Non-pigmented ciliary epithelial cell (primary cell): ENCODE measurements around the gene PRM1.
"Not testable (repeated sequence)": the region's sequence is repeated elsewhere in the genome, so short reads cannot be mapped to it uniquely, and the experiment has no call there.

Source experiments
- DNase-seq: peaks from one replicate; pipeline ENCODE4 v3.0.0-alpha.2; 2010; ENCODE audit warnings: low read depth

Gene PRM1

DNA sequence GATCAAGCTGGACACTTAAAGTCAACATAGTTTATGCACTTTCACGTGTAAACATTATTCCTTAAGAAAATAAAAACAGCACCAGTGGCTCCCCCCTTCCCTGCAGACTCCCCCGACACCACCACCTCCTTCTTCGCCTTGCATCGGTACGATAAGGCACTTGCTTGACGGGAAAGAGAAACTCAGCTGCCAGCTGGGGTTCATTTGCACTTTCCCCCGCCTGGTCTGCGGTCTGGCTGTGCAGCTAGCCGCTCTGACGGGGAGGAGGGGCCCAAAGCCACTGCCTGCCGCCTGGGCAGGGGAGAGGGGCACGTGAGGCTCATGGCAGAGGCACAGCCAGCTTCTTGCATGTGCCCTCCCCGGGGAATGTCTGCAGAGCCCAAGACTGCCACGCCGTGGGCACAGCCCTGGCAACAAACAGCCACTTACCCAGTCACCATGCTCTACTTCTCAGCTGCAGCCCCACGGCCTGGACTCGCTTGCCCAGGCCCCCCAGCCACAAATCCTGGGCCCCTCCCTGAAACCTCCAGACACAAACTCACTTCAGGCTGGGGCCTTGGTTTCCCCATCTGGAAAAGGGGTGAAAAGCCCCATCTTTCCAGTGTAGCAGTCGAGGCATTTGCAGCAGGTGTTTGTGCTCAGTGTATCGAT is 16.5 kb upstream of the PRM1 start:
- DNase-seq, result no peak

- no peak for DNase-seq
Observed at GRCh38 chr16:11296706-11297491, 15.8 kb upstream of the PRM1 start.

GRCh38 chr16:11296351-11296705 is 15.2 kb upstream of the PRM1 start:
- no peak for DNase-seq

- DNase-seq, result no peak
Observed at GRCh38 chr16:11295672-11296071, 14.5 kb upstream of the PRM1 start.

DNA sequence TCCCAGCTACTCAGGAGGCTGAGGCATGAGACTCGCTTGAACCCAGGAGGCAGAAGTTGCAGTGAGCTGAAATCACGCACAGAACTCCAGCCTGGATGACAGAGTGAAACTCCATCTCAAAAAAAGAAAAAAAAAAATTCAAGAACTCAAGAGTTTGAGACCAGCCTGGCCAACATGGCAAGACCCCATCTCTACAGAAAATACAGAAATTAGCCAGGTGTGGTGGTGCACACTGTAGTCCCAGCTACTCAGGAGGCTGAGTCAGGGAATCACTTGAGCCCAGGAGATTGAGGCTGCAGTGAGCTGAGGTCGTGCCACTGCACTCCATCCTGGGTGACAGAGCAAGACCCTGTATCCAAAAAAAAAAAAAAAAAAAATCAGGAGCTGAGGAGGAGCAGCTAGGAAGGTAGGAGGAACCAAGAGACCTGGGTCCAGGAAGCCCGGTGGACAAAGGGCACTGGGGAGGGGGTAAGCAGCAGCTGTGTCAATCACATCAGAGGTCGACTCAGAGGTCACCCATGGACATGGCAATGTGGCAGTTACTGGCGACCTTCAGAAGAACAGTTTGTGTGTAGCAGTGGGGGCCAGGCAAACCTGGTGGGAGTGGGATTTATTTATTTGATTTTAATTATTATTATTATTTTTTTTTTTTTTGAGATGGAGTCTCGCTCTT is 11.1 kb upstream of the PRM1 start:
- DNase-seq, result no peak

DNA sequence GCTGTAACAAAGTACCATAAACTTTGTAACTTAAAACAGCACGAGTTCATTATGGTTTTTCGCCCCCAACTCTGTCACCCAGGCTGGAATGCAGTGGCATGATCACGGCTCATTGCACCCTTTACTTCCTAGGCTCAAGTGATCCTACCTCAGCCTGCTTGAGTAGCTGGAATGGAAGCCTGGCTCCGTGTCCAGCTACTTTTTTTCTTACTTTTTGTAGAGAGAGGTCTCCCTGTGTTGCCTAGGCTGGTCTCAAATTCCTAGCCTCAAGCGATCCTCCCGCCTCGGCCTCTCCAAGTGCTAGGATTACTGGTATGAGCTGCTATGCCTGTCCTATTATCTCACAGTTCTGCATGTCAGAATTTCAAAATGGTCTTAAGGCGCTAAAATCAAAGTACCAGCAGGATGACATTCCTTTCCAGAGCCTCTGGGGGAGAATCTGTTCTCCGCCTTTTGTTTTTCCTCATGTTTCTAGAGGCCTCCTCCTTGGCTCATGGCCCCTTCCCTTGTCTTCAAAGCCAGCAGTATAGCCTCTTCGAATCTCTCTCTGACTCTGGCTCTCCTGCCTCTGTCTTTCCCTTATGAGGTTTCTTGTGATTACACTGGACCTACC is 10.1 kb upstream of the PRM1 start:
- DNase-seq, result no peak

DNA sequence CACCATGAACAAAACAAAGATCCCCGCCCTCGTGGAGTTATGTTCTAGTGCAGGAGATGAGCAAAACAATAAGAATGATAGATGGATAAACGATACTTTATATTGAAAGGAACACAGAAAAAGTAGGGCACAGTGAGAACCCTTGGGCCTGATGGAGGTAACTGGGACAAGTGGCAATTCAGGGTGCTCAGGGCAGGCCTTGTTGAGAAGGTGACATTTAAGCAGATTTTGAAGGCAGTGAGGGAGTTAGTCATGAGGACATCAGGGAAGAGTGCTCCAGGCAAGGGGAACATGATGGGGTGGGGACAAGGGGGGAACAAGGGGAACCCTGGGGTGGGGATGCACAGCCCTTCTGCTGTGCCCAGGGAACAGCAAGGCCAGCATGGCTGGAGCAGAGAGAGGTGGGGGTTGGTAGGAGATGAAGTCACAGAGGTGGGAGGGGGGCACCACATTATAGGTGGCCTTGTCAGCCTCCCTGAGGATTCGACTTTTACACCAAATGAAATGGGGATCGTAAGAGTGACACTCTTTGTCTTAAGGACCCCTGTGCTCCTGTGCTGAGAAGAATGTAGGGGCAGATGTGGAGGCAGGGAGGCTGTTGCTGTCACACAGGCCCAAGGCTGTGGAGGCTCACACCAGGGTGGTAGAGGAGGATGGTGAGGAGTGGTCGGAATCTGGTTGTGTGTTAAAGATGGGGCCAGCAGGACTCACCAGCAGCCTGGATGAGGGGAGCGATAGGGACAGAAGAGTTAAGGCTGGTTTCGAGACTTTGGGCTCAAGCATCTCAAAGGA is 9.2 kb upstream of the PRM1 start:
- DNase-seq, result no peak

DNA sequence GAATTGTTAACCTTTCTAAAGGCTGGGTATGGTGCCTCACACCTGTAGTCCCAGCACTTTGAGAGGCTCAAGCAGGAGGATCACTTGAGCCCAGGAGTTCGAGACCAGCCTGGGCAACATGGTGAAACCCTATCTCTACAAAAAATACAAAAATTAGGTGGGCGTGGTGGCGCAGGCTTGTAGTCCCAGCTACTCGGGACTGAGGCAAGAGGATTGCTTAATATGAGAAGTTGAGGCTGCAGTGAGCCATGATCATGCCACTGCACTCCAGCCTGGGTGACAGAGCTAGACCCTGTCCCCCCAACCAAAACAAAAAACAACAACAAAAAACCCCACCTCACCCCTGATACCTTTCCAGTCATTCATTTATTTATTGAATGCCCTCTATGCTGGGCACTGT is 8.6 kb upstream of the PRM1 start:
- not testable (repeated sequence) for DNase-seq

GRCh38 chr16:11289202-11289601 is 8.1 kb upstream of the PRM1 start:
- DNase-seq, result no peak

- DNase-seq, result no peak
Observed at GRCh38 chr16:11285842-11286241, 4.7 kb upstream of the PRM1 start.

- DNase-seq, result no peak
Observed at GRCh38 chr16:11283820-11284248, 2.7 kb upstream of the PRM1 start.

DNA sequence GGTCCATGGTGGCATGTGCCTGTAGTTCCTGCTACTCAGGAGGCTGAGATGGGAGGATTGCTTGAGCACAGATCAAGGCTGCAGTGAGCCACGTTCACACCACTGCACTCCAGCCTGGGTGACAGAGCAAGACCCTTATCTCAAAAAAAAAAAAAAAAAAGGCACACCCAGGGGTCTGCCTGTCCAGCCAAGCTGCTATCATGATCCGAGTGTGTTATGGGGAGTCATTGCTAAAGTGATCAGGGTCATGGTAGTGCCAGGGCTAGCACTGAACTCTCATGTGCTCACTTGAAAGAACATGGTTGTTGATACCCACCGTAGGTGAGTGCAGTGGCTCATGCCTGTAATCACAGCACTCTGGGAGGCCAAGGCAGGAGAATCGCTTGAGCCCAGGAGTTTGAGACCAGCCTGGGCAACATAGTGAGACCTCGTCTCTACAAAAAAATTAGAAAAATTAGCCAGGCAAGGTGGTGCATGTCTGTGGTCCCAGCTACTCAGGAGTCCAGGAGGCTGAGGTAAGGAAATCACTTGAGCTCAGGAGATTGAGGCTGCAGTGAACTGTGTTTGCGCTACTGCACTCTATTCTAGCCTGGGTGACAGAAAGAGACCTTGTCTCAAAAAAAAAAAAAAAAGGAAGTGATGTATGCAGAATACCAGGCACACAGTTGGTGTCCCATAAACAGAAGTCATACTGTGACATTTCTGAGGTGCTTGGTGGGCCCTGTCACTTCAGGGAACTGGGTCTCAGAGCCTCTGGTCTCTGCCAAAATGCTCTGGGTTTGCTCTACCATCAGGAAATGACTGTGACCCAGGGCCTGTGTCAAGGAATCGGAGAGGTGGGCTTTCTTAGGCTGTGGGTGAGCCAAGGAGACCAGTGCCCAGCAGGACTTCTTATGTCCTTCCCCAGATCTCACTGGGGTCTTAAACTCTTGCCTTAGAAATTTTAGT is 2.2 kb downstream of the PRM1 start:
- no peak for DNase-seq

GRCh38 chr16:11277607-11278337 is 3.4 kb downstream of the PRM1 start:
- no peak for DNase-seq

DNA sequence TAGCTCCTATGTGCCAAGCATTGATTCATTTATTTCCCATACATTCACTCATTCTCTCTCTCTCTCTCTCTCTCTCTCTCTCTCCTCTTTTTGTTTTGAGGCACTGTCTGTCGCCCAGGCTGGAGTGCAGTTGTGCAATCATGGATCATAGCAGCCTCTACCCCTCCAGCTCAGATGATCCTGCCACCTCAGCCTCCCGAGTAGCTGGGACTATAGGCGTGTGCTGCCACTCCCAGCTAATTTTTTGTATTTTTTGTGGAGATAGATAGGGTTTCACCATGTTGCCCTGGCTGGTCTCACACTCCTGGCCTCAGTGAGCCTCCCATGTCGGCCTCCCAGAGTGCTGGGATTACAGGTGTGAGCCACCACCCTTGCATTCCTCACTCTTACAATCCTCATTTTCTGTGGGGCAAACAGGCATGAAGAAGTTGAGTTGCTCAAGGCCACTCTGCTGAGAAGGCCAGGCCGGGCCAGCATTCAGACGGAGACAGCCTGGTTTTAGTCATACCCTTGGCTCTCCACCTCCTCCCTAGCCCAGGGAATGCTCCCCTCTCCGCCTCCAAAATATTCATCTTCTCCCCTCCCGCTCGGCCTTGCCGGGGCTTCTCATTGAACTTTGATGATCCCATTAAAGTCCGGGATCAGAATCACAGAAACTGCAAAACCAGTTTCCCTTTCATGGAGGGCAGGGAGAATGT is 4.1 kb downstream of the PRM1 start:
- DNase-seq, result no peak

DNA sequence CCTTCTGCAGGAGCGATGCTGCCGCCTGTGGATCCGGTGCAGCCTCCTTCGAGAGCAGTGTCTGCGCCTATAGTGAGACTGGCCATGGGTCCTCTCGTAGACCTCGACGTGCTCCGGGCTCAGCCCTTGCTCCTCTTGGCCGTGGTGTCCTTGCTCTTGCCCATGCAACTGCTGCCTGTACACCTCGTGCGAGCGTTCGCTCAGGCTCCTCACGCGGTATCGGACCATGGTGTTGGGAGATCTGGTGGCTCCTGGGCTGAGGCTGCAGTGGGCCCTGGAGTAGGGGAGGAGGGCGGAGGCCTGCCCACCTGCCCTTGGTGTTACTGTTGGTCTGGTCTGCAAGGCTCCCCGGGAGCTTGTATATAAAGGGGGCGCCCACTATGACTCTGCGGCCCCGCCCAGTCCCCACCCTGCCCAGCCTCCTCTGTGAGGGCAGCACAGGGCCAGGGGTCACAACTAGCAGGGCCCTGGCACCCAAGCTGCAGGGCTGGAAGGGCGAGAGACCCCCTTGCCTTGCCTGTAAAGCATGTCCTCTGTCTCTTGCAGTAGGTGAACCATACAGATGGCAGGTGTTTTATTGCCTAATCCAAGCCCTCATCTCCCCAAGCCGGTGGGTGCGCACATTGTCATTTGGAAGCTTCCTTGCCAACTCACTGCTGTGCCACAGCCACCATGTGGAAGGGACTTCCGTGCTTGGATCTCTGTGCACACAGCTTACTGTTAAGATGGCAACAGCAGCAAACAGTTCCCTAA is 4.8 kb downstream of the PRM1 start, which contains the start of gene PRM2:
Gene PRM2, minus strand, starts transcription at position 338 of the 753 bp plus-strand sequence. Its CDS starts 110 bp downstream, at position 228.
- DNase-seq, result no peak

DNA sequence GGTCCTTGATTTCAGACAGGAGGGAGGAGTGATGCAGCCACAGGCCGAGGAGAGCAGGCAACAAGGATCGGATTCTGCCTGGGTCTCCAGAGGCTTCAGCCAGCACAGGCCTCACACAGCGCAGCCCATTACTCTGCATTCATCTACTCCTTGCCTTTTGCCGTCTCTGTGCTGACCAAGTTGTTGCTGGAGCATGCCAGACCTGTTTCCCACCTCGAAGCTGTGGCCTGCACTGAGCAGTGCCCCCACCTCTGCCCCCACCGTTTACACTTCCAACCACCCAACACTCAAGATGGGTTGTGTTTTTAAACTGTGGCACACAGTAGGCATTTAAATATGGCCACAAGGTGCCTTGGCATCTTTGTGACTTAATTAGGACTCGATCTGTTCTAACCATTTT is 6.2 kb downstream of the PRM1 start:
- no peak for DNase-seq

- no peak for DNase-seq
Observed at GRCh38 chr16:11273721-11274324, 7.3 kb downstream of the PRM1 start.
